Head of caudate nucleus (tissue), 42 donors: ENCODE results near the gene CERS6.

ENCODE experiments used
- DNase-seq, 42 donors: peaks; one replicate each; pipeline versions ENCODE4 v3.0.0 to v3.0.0-alpha.2; 2020 to 2021; ENCODE audit warnings: mixed read lengths in 7 of 42
- intact Hi-C: fragments of 100-400 bp; cut with DNase I; formaldehyde crosslinking; loops from one replicate; pipeline ENCODE4 v1.15.0; 2022

The CERS6 gene

DNA sequence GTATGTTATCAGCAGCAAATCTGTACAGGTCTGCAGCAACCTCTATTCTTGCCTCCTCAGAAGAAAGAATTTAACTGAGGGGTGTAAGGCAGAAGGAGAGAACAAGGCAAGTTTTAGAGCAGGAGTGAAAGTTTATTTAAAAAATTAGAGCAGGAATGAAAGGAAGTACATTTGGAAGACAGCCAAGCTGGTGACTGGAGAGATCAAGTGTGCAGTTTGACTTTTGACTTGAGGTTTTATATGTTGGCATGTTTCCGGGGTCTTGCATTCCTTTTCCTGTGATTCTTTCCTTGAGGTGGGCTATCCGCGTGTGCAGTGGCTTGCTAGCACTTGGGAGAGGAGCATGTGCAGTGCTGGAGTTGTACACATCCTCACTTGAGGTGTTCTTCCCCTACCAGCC is 16.5 kb upstream of the CERS6 start:
- intact Hi-C loops = no loop called here

DNA sequence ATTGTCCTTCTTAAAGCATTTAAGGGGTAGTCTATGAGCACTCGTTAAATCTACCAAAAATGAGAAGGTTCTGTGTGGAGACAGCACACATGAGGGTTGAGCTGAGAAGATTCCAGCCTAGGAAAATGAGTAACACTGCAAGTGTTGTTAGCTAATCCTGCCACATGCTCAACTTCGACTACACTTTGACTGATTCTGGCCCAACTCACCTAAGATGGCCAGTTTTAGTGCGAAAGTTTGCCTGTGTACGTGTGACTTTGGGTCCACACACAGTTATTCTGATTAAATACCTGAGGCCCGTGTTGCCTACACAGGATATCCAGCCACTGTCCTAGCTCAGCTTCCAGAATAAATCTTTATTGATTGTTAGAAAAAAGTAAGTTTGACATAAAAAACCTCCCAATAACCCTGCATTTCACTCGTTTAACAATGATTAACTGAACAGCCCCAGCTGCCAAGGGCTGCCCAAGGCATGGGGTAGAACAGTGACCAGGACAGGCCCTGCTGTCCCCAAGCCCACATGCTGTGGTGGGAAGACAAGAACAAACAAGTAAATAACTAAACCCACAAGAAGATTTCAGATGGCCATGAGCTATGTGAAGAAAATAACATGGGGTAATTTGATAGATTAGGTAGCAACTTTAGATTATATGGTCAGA is 14.7 kb upstream of the CERS6 start:
- intact Hi-C loops = no loop called here
- no peak for DNase-seq

More for the DNA sequence above, 16.5 kb upstream of the CERS6 start:
- DNase-seq = no peak

DNA sequence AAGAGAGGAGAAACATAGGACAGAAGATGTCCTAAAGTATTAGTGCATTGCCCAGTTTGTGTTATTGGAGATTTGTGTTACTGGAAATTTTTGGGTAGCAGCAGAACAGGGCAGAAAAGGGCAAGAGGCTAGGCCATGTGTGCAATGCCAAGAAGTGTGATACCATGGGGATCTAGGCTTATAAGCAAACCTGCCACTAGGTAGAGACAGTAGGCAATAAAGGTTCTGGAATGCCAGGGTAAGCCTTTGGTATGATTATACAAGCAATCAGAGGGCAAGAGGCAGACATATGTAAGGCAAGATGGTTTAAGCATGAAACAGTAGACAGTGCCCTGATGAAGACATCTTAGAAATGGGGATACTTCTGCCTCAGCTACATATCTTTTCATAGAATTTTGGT is 12.3 kb upstream of the CERS6 start:
- DNase-seq = no peak
- intact Hi-C loops = no loop called here

DNA sequence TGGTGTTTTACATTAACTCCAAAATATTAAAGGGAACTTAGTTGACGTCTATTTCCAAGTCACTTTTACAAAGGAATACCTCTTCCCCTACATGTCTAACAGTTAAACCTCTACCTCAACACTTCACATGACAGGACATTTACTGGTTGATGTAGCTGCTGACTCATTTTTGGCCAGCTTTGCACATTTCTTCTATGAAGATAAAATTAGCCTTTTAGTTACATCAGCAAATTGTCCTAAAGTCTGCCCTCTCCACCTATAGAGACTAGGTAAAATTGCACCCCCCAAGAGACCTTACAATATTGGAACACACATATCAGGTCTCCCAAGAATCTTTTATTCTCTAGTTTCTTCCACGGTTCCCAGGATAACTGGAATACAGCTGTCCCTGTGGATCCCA is 10.1 kb upstream of the CERS6 start:
- intact Hi-C loops = no loop called here
- no peak for DNase-seq

DNA sequence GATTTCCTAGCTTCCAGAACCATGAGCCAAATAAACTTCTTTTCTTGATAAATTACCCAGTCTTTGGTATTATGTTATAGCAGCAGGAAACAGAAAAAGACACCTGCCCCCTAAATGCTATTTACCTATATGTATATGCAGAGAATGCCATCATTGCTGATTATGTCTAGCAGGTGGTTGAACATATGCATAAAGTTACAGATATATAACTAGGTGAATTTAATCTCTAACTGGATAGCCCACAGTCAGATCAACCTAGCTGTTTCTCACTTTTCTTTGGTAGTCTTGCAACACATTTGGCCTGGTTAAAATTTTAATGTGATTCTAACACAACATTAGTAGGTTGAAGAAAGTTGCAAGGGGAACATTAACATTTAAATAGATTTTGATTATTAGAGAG is 7.1 kb upstream of the CERS6 start:
- intact Hi-C loops = no loop called here

DNA sequence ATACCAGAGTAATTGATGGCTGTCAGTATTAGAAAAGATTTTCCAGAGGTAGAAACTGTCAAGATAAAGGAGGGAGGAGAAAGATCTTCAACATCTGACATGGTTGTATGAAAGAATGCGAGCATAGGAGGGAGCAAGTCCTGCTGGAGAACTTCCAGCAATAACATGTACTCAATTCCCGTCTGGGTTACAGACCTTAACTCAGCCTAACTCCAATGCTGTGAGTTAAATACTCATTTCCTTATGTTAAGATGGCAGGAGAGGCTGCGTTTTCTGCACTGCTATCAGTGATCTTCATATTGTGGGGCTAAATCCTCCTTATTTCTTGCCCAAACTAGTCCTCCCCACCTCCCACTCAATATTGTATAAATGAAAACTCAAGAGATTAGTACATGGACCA is 6.7 kb upstream of the CERS6 start:
- intact Hi-C loops = no loop called here
- no peak for DNase-seq

More for the DNA sequence above, 7.1 kb upstream of the CERS6 start:
- DNase-seq = no peak

DNA sequence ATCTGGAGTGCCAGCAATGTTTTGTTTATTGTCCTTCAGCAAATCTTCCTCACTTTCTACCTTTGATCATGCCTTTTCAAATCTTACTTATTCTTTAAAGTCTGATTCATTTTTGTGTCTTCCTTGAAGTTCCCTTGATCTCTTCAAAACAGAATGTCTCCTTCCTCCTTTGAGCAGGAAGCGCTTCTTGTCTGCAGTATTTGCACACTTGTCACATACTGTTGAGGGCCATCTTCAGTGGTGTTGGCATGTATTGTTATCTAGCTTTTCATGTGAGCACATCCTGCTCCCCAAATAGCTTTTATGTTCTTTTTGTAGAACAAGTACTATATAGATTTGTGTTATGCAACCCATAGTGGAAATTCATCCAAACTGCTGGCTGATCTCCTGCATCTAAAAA is 5.9 kb upstream of the CERS6 start:
- intact Hi-C loops = no loop called here
- no peak for DNase-seq

DNA sequence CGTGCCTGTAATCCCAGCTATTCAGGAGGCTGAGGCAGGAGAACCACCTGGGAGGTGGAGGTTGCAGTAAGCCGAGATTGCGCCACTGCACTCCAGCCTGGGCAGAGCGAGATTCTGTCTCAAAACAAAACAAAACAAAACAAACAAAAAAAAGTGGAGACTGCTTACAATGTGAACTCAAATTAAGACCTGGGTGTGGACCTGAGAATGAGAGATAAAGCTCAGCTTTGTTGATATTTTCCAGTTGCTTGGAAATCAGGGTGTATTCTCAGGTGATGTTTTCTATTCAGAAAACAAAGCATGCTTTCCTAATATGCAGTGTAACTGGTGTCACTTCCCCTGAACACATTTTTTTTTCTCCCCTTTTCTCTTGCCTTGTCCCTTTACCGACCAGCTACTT is 5.3 kb upstream of the CERS6 start:
- no peak for DNase-seq
- intact Hi-C loops = no loop called here

DNA sequence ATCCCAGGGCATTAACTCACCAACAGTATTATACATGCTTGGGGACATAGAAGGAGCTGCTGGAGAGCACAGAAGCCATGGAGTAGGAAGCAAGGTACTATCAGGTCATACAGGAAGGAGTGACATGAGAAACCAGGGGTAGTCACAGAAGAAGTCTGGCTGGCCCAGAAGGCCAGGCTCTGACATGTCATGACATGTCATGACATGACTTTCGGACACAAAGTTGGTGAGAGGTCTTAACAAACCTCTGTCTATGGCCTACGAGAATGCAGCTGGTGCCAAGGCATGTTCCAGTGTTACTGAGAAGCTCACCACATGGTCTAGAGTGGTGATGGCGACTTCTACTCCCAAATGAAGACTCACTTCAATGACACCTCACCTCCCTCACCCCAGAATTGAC is 3.3 kb upstream of the CERS6 start:
- intact Hi-C loops = no loop called here
- no peak for DNase-seq

DNA sequence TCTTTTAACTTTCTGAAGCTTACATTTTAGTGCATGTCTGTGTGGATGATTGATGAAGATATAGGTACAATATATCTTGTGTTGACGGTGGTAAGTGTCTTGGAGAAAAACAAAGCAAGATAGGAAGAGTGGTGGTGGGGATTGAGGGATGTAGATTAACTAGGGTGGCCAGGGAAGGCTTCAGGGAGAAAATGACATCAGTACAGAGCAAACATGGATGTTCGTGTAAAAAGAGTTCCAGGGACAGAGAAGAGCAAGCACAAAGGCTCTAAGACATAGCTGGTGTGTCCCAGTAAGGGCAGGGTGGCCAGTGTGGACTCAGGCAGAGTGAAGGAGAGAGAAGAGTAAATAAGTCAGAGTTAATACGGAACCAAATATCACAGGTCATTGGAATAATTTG is 2.7 kb upstream of the CERS6 start:
- intact Hi-C loops = no loop called here
- DNase-seq = no peak

DNA sequence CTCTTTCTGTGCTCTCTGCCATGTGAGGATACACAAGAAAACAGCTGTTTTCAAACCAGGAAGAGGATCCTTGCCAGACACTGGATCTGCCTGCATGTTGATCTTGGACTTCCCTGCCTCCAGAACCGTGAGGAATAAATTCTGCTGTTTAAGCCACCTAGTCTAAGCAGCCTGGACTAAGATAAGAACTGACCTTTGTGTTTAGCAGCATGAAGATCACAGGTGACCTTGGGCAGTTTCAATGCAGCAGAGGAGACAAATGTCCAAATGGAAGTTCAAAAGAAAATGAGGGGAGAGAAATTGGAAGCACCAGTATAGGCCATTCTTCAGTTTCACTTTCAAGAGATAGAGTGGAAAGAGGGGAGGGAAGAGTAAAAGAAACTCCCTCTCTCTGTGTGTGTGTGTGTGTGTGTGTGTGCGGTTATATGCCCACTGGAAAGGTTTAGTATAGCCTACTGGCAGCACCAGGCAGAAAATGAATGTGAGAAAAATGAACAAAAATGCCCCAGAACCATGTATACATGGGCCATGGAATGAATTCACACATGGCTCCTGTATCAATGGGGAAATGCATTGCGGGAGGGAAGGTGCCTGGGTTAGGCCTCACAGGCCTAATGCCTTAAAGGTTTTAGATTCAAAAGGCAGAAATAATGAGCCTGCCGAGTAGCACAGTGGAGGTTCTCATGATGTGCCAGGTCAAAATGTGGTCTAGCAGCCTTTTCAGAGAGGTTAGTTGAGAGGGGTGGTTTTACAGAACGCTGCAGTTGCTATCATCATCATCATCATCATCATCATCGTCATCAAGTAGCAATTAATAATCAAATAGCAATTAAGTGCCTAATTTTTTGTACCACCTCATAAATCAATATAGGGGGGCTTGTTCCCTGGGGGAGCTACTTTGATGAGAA is 1.1 kb upstream of the CERS6 start:
- intact Hi-C loops = no loop called here
- no peak for DNase-seq

DNA sequence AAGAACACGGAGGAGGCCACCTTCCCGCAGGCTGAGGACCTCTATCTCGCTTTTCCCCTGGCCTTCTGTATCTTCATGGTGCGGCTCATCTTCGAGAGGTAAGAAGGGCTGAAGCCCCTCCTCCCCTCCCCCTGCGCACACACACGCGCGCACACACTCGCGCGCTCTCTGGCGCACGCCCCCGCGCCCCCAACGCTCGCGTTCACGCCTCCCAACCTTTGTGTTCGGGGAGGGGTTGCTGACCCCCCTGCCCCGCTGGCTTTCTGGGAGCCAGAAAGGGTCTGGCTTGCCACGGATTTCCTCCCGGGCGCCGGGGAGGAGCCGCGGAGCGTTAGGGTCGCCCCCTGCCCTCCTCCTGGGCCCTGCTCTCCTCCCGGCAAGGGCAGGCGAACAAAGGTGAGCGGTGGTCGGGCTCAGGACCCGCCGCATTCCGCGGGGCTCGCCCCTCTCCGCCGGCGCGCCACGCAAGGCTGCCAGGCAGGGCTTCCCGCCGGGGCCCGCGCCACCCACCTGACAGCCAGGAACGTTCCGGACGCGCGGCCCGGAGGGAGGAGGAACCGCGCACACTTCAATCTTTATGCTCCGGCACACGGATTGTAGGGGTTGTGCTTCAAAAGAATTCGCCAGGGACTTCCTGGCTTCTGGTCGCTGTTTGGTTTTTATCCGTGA is 583 bp downstream of the CERS6 start:
- peak in 40 of 42 donors; percentile 23 to 79 (median 55) for DNase-seq
- intact Hi-C loops = no loop called here

DNA sequence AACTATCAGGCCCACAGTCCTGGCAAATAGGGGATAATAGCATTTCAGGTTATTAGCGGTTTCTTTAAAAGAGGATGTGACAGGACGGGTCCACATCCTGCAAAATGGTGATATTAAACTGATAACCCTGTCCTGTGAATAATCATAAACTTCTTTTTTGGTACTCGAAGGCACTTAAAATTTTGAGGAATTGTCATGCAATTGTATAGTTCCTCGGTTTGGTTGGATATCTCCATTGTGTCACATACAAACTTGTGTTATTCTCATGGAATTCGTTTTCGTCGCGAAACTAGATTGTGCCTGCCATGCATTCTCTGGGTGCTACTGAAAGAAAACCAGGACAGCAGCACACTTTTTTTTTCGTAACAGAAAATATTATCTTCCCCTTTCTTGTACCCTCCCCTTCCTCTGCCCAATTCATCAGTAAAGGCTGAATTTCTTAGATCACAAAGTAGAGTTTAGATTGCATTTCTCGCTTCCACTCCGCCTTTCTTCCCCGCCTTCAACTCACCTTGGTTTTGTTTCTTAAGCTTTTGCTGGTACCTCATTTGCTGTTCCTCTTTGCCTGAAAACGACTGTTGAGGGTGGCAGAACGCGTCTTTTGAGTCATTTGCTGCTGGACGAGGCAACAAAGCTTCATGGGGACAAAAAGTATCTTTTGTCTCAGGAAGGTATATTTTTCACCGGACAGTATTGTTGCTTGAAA is 1.3 kb downstream of the CERS6 start:
- DNase-seq = peak in 5 of 42 donors; percentile 10 to 28 (median 13)
- intact Hi-C loops = no loop called here

DNA sequence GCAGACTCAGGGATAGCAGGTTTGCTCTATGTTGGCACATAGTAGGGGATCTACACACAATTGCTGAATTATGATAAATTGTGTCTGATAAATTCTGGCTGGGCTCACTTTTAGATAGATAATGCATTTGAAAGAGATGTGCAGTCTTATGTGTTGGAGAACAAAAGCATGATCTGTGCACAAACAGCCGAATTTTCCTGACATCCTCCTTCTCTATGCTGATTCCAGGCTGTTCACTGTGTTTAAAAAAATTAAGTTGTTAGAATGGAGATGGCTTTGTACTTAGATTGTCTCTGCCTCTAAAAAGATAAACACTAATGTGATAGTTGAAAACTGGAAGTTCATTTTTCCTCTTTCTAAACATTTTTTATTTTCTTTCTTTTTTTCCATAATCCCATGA is 2.1 kb downstream of the CERS6 start:
- DNase-seq = no peak
- intact Hi-C loops = no loop called here

DNA sequence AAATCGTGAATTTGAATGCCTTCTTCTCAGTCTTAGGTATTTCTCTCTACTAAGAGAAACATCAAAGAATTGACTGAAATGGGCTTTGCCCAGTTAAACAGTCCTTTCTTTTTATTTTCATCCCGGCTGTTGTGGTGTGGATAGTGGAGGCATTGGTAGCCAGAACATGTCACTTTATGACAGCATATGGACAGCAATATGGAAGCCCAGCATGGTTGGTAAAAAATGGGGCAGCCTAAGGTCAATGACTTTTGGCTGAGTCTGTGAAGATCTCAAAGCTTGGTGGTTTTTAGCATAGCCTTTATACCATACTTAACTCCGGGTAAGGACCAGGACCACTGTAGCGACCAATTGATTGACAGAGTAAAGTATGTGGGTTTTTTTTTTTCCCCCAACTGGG is 3.2 kb downstream of the CERS6 start:
- intact Hi-C loops = no loop called here
- DNase-seq = no peak

DNA sequence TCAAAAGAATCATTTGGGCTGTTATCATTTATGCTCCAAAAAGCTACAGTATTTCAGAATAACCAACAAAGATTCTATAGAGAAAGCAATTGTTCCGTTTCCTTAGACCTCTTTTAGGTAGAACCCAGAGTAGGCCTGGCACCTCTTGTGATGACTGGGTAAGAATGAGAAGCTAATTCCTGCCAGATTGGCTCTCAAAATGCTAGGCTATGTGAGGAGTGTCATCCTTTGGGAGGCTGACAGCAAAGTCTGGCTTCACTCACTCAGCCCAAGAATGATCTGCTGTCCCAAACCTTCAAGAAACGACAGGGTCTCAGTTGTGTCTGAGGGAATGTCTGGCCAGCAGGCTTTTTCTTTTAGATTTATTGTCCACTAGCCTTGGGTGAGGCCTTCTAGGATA is 4.5 kb downstream of the CERS6 start:
- intact Hi-C loops = no loop called here
- no peak for DNase-seq

DNA sequence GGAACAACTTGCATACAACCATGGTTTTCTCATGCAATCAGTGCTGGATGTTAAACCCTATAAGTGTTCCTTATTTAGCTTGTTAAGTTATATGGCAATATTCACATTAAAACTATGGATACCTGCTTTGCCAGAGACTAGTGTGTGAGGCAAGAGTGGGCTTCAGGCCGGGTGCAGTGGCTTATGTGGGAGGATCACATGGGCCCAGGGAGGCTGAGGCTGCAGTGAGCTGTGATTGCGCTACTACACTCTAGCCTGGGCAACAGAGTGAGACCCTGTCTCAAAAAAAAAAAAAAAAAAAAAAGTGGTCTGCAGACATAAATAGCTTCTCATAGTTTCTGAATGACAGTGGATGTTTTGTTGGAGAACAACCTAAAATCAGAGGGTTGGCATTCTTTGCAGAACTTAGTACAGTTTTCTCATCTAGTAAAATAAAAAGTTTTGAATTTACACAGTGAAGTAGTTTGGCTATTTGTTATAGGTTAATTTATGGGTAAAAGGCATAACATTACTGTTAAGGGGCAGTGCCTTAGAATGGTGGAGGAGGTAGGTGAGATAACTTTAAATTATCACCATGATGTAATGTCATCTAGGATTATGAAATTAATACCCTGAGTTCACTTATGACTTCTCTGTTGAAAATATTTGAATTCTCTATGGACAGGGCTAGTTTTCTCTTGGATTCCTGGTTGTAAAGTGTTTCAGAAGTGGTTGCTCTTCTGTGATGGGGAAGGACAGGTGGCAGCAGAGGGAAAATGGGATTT is 5.3 kb downstream of the CERS6 start:
- no peak for DNase-seq
- intact Hi-C loops = no loop called here

DNA sequence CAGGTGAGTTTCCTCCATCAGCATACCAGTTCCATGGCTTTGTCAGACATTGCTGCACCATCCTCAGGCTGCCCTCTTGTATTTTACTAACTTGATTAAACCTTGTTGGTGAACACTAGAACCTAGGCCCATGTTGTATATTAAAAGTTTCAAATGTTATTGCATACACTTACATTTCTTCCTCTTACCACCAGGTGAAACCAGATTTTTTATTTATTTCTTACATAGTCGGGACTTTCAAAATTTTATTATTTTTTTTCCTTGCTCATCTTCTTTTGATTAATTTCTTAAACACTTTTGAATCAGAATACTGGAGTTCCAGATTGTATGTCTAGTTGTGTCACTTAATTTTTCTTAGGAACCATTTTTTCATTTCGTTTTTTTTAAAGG is 5.9 kb downstream of the CERS6 start:
- intact Hi-C loops = no loop called here
- DNase-seq = no peak

DNA sequence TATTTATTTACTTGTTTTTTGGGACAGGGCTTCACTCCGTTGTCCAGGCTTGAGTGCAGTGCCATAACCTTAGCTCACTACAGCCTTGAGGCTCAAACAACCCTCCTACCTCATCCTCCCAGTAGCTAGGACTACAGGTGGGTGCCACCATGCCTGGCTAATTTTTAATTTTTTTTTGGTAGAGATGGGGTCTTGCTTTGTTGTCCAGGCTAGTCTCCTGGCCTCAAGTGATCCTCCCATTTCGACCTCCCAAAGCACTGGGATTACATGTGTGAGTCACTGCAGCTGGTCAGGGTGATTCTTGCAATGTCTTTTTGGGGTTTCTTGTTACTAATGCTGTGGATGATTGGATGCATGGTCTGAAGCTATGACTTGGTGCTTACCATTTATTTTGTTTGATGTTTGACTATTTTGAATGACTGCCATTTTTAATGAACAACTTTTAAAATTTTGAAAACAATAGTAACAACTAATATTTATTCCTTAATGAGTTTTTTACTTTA is 6.5 kb downstream of the CERS6 start:
- no peak for DNase-seq
- intact Hi-C loops = no loop called here
